Stomach (tissue), 4 donors: ENCODE measurements around the gene ARID5B.

Source experiments
- CTCF ChIP-seq, 7 experiments: fragments of 450-650 bp in 4 of 7; fragments of 200-600 bp in 3 of 7; sonication (generic) in 3 of 7; IDR thresholded peaks; one replicate each; pipeline ENCODE4 v1.5.1; 2016 to 2019; ENCODE audit warnings: antibody characterized with exemption in 7 of 7, control low read depth in 2 of 7, mild to moderate bottlenecking in 1 of 7
- EP300 ChIP-seq: sonication (generic); formaldehyde crosslinking; IDR thresholded peaks from one replicate; pipeline ENCODE4 v1.6.1; 2017; ENCODE audit warnings: antibody characterized with exemption
- POLR2A ChIP-seq, 4 donors: fragments of 450-650 bp; IDR thresholded peaks; one replicate each; pipeline ENCODE4 v1.6.1; 2016; ENCODE audit warnings: antibody characterized with exemption in 4 of 4, control low read depth in 2 of 4, mild to moderate bottlenecking in 1 of 4, moderate library complexity in 1 of 4
- POLR2AphosphoS5 ChIP-seq, 3 donors: sonication (generic); formaldehyde crosslinking; IDR thresholded peaks; one replicate each; pipeline ENCODE4 v1.6.1; 2016; ENCODE audit warnings: antibody characterized with exemption in 3 of 3

- TF ChIP-seq CTCF (IDR thresholded peaks at IDR 0.05), result no peak
- TF ChIP-seq POLR2A (IDR thresholded peaks at IDR 0.05), result no peak
- no peak for TF ChIP-seq EP300
- no peak for TF ChIP-seq POLR2AphosphoS5 (IDR thresholded peaks at IDR 0.05)
Measured at GRCh38 chr10:61984803-61985418, 83.4 kb downstream of the ARID5B start.
